Left lung (tissue), 10 donors: ENCODE measurements around the gene AATF. TPM values are rescaled to one million over a fixed set of nuclear protein-coding genes. Genes with fewer than 3 reads are reported as not detected.

ENCODE experiments used
- ATAC-seq: fragments of 200-7000 bp; cut with Tn5 transposase; one replicate; pipeline ENCODE4 v1.9.1; 2020; ENCODE audit warnings: moderate library complexity
- DNase-seq, 4 donors: peaks; one replicate each; pipeline ENCODE4 v3.0.0-alpha.2; 2013 to 2020
- H3K27ac ChIP-seq, 2 donors: fragments of 200-600 bp; sonication (generic) in 1 of 2; one replicate each; pipeline versions ENCODE4 v1.5.0 to v1.8.0; 2020 to 2021
- H3K27me3 ChIP-seq, 2 donors: fragments of 200-600 bp; sonication (generic) in 1 of 2; one replicate each; pipeline versions ENCODE4 v1.5.0 to v1.8.0; 2020 to 2021
- H3K36me3 ChIP-seq, 2 donors: fragments of 200-600 bp; sonication (generic) in 1 of 2; one replicate each; pipeline versions ENCODE4 v1.5.0 to v1.8.0; 2020 to 2021
- H3K4me1 ChIP-seq, 2 donors: fragments of 200-600 bp; one replicate each; pipeline ENCODE4 v1.8.0; 2021
- H3K4me3 ChIP-seq, 2 donors: fragments of 200-600 bp; sonication (generic) in 1 of 2; one replicate each; pipeline versions ENCODE4 v1.5.0 to v1.8.0; 2020 to 2021; ENCODE audit warnings: mild to moderate bottlenecking in 1 of 2
- H3K9me3 ChIP-seq, 2 donors: fragments of 200-600 bp; sonication (generic) in 1 of 2; one replicate each; pipeline versions ENCODE4 v1.5.0 to v1.8.0; 2020 to 2021
- intact Hi-C, 2 donors: fragments of 100-400 bp; cut with DNase I; formaldehyde crosslinking; loops; one replicate each; pipeline versions ENCODE4 v1.11.2 to v1.14.2; 2022
- polyA plus RNA-seq, 6 donors: library from polyadenylated mRNA; unstranded; fragments of 120-200 nt; gene quantifications; one replicate each; pipeline ENCODE4 v1.2.1, GENCODE V29; 2013; ENCODE audit not compliant: insufficient read length in 6 of 6
- total RNA-seq, 2 donors: library from RNA; stranded (reverse); fragmentation: NEBNext Ultra II Directional; extraction: Animal tissue kit (Norgen Biotek cat#: 25700); gene quantifications; one replicate each; pipeline ENCODE4 v1.2.1, GENCODE V29; 2021
- TF ChIP-seq, protein P1 (sequence below), 2 donors: fragments of 200-600 bp; sonication (generic) in 1 of 2; IDR thresholded peaks; one replicate each; pipeline versions ENCODE4 v1.5.0 to v1.8.0; 2021; ENCODE audit warnings: antibody characterized with exemption in 2 of 2
- donor health status: DM: no; HTN: yes; CAD: no.
- donor health status: DM: no; HTN: no; CAD: no.

AATF gene
- total and polyA plus RNA-seq, 8 donors: 31.6 to 42.4 (median 37.8) TPM

DNA sequence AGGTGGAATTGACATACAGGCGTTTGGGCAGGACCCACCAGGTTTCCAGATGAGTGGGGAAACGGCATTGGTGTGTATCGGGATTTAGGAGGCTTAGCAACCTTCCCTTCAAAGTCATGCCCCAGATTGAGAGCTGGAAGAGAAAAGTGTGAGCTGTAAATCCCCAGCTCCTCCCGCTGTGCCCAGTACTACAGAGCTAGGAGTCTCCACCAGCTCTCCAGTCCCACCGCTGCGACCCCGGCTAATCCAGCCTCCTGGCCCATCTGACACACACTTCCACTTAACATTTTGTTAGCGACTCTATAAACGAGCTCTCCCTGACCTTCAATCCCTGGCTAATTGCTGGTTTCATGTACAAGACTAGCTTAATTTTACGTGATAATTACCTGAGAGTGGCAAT lies 41.3 kb upstream of the AATF start:
- TF ChIP-seq, protein P1, sequence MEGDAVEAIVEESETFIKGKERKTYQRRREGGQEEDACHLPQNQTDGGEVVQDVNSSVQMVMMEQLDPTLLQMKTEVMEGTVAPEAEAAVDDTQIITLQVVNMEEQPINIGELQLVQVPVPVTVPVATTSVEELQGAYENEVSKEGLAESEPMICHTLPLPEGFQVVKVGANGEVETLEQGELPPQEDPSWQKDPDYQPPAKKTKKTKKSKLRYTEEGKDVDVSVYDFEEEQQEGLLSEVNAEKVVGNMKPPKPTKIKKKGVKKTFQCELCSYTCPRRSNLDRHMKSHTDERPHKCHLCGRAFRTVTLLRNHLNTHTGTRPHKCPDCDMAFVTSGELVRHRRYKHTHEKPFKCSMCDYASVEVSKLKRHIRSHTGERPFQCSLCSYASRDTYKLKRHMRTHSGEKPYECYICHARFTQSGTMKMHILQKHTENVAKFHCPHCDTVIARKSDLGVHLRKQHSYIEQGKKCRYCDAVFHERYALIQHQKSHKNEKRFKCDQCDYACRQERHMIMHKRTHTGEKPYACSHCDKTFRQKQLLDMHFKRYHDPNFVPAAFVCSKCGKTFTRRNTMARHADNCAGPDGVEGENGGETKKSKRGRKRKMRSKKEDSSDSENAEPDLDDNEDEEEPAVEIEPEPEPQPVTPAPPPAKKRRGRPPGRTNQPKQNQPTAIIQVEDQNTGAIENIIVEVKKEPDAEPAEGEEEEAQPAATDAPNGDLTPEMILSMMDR (IDR thresholded peaks at IDR 0.05): no peak
- intact Hi-C loops: no loop called here
- DNase-seq: no peak
- ATAC-seq: no peak
- Histone ChIP-seq H3K4me1 (no peaks in the 10 kb centered on the region), H3K4me3 (no peak overlapping the region), H3K27ac (no peak overlapping the region), H3K36me3 (no peaks in the 10 kb centered on the region), H3K9me3 (no peaks in the 10 kb centered on the region), H3K27me3 (peaks cover 5 to 76% of the 10 kb centered on the region in 2 donors)

DNA sequence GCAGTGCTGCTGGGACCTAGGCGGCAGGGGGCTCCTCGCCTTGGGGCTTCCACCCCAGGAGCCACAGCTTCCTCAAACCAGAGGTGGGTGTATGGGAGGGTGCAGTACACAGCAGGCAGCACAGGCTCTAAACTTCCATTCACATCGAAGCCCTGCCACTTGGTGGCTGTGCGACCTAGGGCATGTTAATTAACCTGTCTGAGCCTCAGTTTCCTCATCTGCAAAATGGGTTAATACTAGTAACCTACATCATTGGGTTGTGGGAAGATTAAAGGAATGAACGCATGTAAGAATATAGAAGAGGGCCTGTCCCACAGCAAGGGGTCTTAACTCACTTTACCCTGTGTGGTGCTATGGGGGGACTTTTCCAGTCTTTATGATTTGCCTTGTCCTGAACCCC lies 38.2 kb upstream of the AATF start:
- Histone ChIP-seq H3K27ac (no peak overlapping the region), H3K4me3 (no peak overlapping the region), H3K27me3 (peaks cover 5 to 76% of the 10 kb centered on the region in 2 donors), H3K9me3 (no peaks in the 10 kb centered on the region), H3K36me3 (no peaks in the 10 kb centered on the region), H3K4me1 (no peaks in the 10 kb centered on the region)
- intact Hi-C loops: no loop called here
- ATAC-seq: no peak
- DNase-seq: no peak
- TF ChIP-seq, protein P1 (IDR thresholded peaks at IDR 0.05): no peak

DNA sequence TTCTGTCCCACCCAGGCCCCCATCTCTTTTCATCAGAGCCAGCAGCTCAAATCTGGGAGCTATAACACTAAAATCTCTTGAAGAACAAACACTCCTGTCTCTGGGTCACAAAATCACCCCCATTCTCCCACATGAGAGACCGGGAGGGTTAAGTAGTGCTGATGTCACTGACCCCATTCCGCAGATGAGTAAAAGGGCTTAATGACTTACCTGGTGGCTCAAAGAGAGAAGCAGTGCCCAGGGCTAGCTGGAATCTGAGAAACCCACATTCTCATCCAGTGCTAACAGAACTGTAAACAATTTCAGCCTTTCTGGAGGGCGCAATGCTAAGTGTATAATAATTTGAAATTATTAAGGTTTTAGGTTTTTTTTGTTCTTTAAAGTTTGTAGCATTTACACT lies 37.8 kb upstream of the AATF start:
- H3K9me3 ChIP-seq: no peaks in the 10 kb centered on the region
- H3K36me3 ChIP-seq: no peaks in the 10 kb centered on the region
- ATAC-seq (no peak), DNase-seq (no peak)
- no peak overlapping the region for H3K27ac ChIP-seq
- no peaks in the 10 kb centered on the region for H3K4me1 ChIP-seq
- no peak overlapping the region for H3K4me3 ChIP-seq
- intact Hi-C loops: no loop called here
- TF ChIP-seq, protein P1 (IDR thresholded peaks at IDR 0.05): no peak
- H3K27me3 ChIP-seq: peaks cover 5 to 76% of the 10 kb centered on the region in 2 donors

DNA sequence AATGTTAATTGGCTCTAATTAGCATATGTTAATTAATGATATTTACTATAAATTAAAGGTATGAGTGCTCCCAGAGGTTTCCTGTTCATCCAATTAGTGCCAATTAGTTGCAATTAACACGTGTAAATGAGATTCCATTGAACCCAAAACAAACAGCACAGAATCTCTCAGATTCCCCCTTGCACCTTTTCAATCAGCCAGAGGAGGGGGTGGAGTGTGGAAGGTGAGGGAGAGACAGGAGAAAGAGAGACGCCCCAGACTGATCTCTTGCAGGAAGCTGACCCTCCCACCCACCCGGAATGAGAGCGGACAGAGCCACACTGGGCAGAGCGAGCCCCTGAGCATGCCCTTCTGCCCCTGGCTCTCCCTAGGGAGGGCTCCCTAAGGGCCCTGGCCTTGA lies 35.6 kb upstream of the AATF start:
- Histone ChIP-seq H3K27me3 (peaks cover 5 to 61% of the 10 kb centered on the region in 2 donors), H3K4me1 (no peaks in the 10 kb centered on the region), H3K27ac (no peak overlapping the region), H3K9me3 (no peaks in the 10 kb centered on the region), H3K36me3 (no peaks in the 10 kb centered on the region), H3K4me3 (no peak overlapping the region)
- DNase-seq (no peak), ATAC-seq (no peak)
- TF ChIP-seq, protein P1 (IDR thresholded peaks at IDR 0.05): no peak
- intact Hi-C loops: no loop called here

DNA sequence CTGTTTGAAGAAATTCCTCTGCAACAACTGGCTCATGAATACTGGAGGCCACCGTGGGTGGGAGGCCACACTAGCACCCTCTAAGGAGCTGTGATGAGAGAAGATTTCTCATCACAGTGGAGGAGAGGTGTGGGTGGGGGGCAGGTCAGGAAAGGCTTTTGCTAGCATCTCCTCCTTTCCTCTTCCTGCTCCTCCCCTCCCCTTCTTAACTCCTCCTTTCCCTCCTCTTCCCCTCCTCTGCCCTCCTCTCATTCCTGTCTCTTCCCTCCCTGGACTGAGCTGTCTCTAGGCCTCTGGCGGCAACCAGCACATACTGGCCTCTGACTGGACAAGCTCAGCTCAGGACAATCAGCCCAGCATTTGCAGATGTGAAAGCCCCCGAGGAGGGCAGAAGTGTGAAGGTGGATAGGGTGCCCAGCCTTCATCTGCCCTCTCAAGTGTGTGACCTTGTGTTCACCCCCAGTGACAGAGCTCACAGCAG lies 30.5 kb upstream of the AATF start:
- no peaks in the 10 kb centered on the region for H3K9me3 ChIP-seq
- no peaks in the 10 kb centered on the region for H3K36me3 ChIP-seq
- no peak overlapping the region for H3K4me3 ChIP-seq
- no peak overlapping the region for H3K27ac ChIP-seq
- H3K27me3 ChIP-seq: peaks cover 6 to 63% of the 10 kb centered on the region in 2 donors
- no peaks in the 10 kb centered on the region for H3K4me1 ChIP-seq
- TF ChIP-seq, protein P1 (IDR thresholded peaks at IDR 0.05): no peak
- DNase-seq (no peak), ATAC-seq (no peak)
- intact Hi-C loops: no loop called here
